ENCODE measurements around the gene RAD17. TPM values are rescaled to one million over a fixed set of nuclear protein-coding genes. Genes with fewer than 3 reads are reported as not detected.
"Not testable (repeated sequence)": the region's sequence is repeated elsewhere in the genome, so short reads cannot be mapped to it uniquely, and the experiment has no call there.

Gene RAD17
- total RNA-seq, 1 donor from 2014 or later, result 26.8 TPM

DNA sequence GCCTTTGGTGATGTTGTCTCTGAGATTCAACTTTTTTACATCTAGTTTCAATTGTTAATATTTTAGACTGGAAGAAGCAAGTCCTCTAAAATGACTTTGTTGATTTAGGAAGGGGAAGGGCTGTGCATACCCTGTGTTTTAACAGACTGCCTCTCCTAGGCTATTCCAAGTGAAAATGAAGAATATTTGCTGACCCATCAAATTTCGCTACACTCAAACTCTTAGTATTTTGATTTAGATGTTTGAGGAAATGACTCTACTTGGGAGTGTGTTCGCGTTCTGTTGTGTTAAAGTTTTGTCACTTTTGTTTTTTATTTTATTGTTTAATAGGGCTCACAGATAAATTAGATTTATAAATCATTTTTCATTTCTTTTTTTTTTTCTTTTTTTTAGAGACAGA, 48.9 kb downstream of the RAD17 start:
- DNase-seq, result no peak
- intact Hi-C loops (cut with micrococcal nuclease), result loop anchor here (10.0 kb wide), 1 partner anchor 76 kb away; the partner anchor contains the start of gene OCLN
- Mint-ChIP-seq H3K36me3 (ENCODE audit: low read depth) (peaks cover 10% of the 10 kb centered on the region), H3K4me1 (no peaks in the 10 kb centered on the region), H3K9me3 (no peaks in the 10 kb centered on the region), H3K4me3 (no peak overlapping the region), H3K27ac (no peak overlapping the region), H3K27me3 (peaks cover 2% of the 10 kb centered on the region)

DNA sequence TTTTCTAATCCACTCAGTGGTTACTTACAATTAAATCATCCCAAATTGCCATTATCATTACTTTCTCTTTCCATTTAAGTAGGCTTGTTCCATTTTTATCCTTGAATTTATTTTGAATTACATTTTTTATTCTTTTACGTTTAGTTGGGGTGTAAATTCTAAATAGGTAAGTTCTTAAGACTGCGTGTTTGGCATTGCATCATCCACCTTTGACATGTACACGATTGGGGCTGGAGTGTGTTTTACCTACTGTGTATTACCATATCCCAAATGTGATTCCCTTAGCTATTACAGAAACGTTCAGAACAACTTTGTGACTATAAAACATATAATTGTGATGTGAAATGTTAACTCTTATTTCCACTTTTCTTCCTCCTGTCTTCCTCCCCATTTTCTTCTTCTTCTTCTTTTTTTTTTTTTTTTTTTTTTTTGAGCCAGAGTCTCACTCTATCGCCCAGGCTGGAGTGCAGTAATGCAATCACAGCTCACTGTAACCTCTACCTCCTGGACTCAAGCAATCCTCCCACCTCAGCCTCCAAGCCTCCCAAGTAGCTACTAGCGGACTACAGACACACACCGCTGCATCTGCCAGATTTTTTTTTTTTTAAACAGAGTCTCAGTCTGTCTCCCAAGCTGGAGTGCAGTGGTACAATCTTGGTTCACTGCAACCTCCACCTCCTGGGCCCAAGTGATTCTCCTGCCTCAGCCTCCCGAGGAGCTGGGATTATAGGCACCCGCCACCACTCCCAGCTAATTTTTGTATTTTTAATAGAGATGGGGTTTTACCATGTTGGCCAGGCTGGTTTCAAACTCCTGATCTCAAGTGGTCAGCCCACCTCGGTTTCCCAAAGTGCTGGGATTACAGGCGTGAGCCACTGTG, 62.0 kb downstream of the RAD17 start:
- intact Hi-C loops (cut with micrococcal nuclease), result no loop called here
- no peaks in the 10 kb centered on the region for H3K9me3 Mint-ChIP-seq
- no peak overlapping the region for H3K27ac Mint-ChIP-seq
- H3K4me3 Mint-ChIP-seq, result no peak overlapping the region
- H3K36me3 Mint-ChIP-seq (ENCODE audit: low read depth), result no peaks in the 10 kb centered on the region
- DNase-seq, result no peak
- H3K4me1 Mint-ChIP-seq, result no peaks in the 10 kb centered on the region
- no peaks in the 10 kb centered on the region for H3K27me3 Mint-ChIP-seq

DNA sequence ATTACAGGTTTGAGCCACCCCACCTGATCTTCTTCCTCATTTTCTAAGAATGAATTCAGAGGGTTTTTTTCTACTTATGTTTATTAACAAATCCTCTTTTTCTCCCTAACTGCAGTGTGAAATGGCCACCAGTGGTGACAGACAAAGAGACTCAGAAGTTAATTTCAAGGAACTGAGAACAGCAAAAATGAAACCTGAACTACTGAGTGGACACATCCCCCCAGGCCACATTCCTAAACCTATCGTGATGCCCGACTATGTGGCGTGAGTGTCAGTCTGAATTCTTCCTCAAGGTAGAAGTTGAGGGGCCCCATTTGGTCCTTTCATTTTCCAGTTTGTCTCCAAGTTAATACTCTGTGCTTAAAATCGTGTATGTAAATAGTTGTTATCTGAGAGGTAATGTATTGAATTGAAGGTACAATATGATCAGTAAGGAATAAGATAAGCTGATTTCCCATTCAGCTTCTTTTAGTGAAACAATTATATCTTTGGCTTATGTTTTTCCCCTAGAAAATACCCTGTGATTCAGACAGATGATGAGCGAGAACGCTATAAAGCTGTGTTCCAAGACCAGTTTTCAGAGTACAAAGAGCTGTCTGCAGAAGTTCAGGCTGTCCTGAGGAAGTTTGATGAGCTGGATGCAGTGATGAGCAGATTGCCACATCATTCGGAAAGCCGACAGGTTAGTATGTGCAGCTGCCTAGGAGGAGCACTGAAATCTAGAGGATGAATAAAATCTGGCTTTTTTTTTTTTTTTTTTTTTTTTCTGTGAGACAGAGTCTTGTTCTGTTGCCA, 63.0 kb downstream of the RAD17 start:
- Mint-ChIP-seq H3K9me3 (no peaks in the 10 kb centered on the region), H3K27me3 (no peaks in the 10 kb centered on the region), H3K4me1 (no peaks in the 10 kb centered on the region), H3K27ac (no peak overlapping the region), H3K4me3 (no peak overlapping the region), H3K36me3 (ENCODE audit: low read depth) (no peaks in the 10 kb centered on the region)
- intact Hi-C loops (cut with micrococcal nuclease), result no loop called here
- no peak for DNase-seq

DNA sequence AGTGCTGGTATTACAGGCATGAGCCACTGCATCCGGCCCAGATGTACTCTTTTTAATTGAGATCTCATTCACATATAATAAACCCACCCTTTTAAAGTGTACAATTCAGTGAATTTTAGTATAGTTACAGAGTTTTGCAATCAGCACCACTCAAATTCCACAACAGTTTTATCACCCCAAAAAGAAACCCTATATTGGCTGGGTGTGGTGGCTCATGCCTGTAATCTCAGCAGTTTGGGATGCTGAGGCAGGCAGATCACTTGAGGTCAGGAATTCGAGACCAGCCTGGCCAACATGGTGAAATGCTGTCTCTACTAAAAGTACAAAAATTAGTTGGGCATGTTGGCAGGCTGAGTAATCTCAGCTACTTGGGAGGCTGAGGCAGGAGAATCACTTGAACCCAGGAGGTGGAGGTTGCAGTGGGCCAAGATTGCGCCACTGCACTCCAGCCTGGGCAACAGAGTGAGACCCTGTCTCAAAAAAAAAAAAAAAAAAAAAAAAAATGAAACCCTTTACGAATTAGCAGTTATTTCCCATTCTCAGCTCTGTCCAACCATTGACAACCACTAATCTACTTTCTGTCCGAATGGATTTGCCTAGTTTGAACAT, 65.8 kb downstream of the RAD17 start:
- H3K27ac Mint-ChIP-seq; intact Hi-C loops (cut with micrococcal nuclease); H3K4me1 Mint-ChIP-seq: not testable (repeated sequence)

DNA sequence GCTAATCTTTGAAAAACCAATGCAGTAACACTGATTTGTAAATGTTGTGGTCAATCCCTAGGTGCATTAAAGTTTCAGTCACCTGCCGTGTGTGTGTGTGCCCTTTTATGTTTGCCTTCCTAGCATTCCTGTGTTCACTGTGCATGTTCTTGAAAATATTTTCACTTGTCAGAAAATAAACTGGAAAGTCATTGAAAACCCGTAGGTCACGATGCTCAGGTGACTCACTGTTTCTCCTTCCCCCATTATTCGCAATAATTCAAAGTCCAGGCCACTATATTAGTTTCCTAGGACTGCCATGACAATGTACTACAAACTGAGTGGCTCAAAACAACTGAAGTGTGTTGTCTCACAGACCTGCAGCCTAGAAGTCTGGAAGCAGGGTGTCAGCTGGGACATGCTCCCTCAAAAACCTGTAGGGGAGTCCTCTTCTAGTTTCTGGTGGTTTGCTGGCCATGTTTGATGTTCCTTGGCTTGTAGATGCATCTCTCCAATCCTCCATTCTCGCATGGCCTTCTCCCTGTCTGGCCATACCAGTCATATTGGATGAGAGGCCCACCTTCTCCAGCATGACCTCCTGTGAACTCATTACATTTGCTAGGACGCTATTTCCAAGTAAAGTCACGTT, 74.6 kb downstream of the RAD17 start:
- no peak overlapping the region for H3K27ac Mint-ChIP-seq
- no peaks in the 10 kb centered on the region for H3K4me1 Mint-ChIP-seq
- no peaks in the 10 kb centered on the region for H3K9me3 Mint-ChIP-seq
- DNase-seq, result no peak
- H3K27me3 Mint-ChIP-seq, result no peaks in the 10 kb centered on the region
- no peak overlapping the region for H3K4me3 Mint-ChIP-seq
- intact Hi-C loops (cut with micrococcal nuclease), result no loop called here
- no peaks in the 10 kb centered on the region for H3K36me3 Mint-ChIP-seq (ENCODE audit: low read depth)

More for the DNA sequence above, 65.8 kb downstream of the RAD17 start:
- H3K9me3 Mint-ChIP-seq; H3K4me3 Mint-ChIP-seq; H3K36me3 Mint-ChIP-seq (ENCODE audit: low read depth); H3K27me3 Mint-ChIP-seq; DNase-seq: not testable (repeated sequence)

DNA sequence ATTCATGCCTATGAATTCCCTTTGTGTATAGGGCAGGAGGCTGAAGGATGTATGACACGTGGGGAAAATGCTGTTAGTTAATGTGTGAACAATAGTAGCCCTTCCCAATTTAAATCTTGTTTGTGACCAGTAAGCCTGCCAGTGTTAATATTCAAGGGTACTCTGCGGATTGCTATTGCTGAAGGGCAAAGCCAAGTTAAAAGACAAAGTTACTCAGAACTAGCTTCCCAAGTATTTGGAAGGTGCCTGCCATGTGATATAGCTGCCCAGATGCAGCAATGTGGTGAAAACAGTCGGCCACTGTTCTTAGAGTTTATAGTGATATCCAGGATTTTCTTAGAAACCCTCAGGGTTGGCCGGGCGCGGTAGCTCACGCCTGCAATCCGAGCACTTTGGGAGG, 79.9 kb downstream of the RAD17 start:
- H3K4me1 Mint-ChIP-seq, result no peaks in the 10 kb centered on the region
- peaks cover 2% of the 10 kb centered on the region for H3K27me3 Mint-ChIP-seq
- no peak for DNase-seq
- H3K36me3 Mint-ChIP-seq (ENCODE audit: low read depth), result no peaks in the 10 kb centered on the region
- intact Hi-C loops (cut with micrococcal nuclease), result no loop called here
- H3K27ac Mint-ChIP-seq, result no peak overlapping the region
- H3K4me3 Mint-ChIP-seq, result no peak overlapping the region
- no peaks in the 10 kb centered on the region for H3K9me3 Mint-ChIP-seq

DNA sequence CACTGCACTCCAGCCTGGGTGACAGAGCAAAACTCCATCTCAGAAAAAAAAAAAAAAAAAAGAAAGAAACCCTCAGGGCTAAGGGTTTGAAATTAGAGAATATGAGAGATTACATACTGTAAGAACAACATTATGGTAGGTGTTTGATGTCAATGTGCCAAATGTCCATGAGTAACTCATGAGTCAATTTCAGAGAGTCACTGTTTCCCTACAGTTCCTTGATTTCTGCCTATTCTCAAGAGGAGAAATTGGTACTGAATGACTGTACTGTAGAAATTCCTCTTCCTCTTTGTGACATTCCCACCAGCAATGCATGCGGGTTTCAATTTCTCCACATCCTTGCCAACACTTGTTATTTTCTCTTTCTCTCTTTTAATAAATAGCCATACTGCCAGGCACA, 80.5 kb downstream of the RAD17 start:
- no peaks in the 10 kb centered on the region for H3K4me1 Mint-ChIP-seq
- no peaks in the 10 kb centered on the region for H3K9me3 Mint-ChIP-seq
- no peaks in the 10 kb centered on the region for H3K36me3 Mint-ChIP-seq (ENCODE audit: low read depth)
- H3K4me3 Mint-ChIP-seq, result no peak overlapping the region
- no peak for DNase-seq
- H3K27me3 Mint-ChIP-seq, result peaks cover 2% of the 10 kb centered on the region
- no peak overlapping the region for H3K27ac Mint-ChIP-seq
- intact Hi-C loops (cut with micrococcal nuclease), result no loop called here

DNA sequence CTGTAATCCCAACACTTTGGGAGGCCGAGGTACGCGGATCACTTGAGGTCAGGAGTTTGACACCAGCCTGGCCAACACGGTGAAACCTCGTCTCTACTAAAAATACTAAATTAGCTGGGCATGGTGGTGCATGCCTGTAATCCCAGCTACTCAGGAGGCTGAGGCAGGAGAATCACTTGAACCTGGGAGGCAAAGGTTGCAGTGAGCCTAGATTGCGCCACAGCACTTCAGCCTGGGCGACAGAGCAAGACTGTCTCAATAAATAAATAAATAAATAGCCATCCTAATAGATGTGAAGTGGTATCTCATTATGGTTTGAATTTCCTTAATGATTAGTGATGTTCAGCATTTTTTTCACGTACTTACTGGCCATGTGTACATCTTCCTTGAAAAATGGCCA, 80.9 kb downstream of the RAD17 start:
- intact Hi-C loops (cut with micrococcal nuclease); H3K27me3 Mint-ChIP-seq; H3K36me3 Mint-ChIP-seq (ENCODE audit: low read depth); H3K27ac Mint-ChIP-seq; DNase-seq; H3K9me3 Mint-ChIP-seq; H3K4me1 Mint-ChIP-seq; H3K4me3 Mint-ChIP-seq: not testable (repeated sequence)

DNA sequence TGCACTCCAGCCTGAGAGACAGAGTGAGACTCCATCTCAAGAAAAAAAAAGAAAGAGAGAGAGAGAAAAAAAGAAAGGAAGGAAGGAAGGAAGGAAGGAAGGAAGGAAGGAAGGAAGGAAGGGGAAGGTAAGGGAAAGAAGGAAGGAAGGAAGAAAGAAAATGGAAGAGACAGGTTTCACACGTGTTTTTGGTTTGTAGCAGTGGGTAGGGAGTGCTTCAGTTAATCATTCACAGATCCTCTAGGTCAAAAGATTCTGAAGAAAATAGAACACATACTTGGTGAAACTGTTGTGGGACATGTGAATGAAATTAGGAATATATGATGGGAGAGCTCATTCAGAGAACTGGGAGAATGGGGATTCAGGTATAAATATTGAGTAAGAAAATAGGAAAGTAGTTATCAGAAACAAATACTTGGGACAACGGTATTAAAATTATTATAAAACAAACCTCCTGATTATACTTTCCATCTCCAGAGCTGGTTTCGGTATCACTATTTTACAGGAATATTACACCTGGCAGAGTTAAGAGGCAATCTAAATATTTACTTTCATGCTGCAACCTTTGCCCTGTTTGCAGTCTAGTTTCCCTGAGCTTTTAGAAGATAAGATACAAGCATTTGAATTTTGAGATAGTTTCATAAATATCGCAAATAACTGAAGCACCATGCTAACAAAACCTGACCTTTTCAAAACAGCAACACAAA, 82.5 kb downstream of the RAD17 start:
- intact Hi-C loops (cut with micrococcal nuclease), result no loop called here
- no peak for DNase-seq
- peaks cover 2% of the 10 kb centered on the region for H3K27me3 Mint-ChIP-seq
- H3K4me1 Mint-ChIP-seq, result no peaks in the 10 kb centered on the region
- H3K9me3 Mint-ChIP-seq, result no peaks in the 10 kb centered on the region
- no peaks in the 10 kb centered on the region for H3K36me3 Mint-ChIP-seq (ENCODE audit: low read depth)
- H3K27ac Mint-ChIP-seq, result no peak overlapping the region
- H3K4me3 Mint-ChIP-seq, result no peak overlapping the region

DNA sequence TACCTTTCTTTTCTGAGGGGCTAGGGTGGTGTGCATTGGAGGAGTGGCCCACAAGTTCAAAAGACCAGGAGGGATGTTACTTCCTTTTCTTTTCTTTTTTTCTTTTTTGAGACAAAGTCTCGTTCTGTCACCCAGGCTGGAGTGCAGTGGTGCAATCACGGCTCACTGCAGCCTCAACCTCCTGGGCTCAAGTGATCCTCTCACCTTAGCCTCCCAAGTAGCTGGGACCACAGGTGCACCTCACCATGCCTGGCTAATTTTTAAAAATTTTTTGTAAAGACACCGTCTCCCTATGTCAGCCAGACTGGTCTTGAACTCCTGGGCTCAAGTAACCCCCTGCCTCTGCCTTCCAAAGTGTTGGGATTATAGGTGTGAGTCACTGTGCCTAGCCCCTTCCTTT, 83.9 kb downstream of the RAD17 start:
- H3K4me3 Mint-ChIP-seq, result not testable (repeated sequence)

DNA sequence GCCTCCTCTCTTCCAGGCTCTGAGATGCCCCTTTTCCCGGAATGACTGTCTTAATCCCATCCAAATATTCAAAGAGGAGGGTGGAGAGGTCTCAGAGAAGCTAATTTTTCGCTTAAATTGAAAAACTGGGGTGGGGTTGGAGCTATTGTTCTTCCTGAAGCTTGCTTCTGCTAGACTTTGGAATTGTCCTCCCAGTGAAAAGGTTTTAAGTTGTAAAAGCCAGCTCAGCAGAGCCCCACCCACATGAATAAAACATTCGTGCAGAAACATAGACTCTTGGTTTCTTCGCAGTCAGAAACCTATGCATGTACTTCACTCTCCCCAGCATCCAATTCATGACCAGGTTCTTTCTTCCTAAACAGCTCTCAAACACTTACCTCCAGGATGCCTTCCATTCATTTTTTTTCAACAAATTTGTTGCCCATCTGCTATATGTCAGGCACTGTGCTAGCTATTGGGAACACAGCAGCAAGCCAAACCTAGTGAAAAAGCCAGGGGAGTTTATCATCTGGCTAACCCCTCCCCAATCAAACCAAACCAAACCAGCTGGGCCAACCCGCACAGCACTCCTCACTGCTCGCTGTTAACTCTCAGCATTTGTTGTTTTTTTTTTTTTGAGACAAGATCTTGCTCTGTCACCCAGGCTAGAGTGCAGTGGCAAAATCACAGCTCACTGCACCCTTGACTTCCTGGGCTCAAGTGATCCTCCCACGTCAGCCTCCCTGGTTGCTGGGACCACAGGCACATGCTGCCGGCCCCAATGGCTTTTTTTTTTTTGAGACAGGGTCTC, 85.0 kb downstream of the RAD17 start:
- intact Hi-C loops (cut with micrococcal nuclease), result no loop called here
- no peak overlapping the region for H3K4me3 Mint-ChIP-seq
- no peak for DNase-seq
- no peaks in the 10 kb centered on the region for H3K36me3 Mint-ChIP-seq (ENCODE audit: low read depth)
- H3K9me3 Mint-ChIP-seq, result no peaks in the 10 kb centered on the region
- peaks cover 2% of the 10 kb centered on the region for H3K27me3 Mint-ChIP-seq
- H3K4me1 Mint-ChIP-seq, result no peaks in the 10 kb centered on the region
- H3K27ac Mint-ChIP-seq, result no peak overlapping the region

More for the DNA sequence above, 83.9 kb downstream of the RAD17 start:
- H3K27ac Mint-ChIP-seq; H3K27me3 Mint-ChIP-seq; DNase-seq; H3K36me3 Mint-ChIP-seq (ENCODE audit: low read depth); H3K4me1 Mint-ChIP-seq; intact Hi-C loops (cut with micrococcal nuclease); H3K9me3 Mint-ChIP-seq: not testable (repeated sequence)

DNA sequence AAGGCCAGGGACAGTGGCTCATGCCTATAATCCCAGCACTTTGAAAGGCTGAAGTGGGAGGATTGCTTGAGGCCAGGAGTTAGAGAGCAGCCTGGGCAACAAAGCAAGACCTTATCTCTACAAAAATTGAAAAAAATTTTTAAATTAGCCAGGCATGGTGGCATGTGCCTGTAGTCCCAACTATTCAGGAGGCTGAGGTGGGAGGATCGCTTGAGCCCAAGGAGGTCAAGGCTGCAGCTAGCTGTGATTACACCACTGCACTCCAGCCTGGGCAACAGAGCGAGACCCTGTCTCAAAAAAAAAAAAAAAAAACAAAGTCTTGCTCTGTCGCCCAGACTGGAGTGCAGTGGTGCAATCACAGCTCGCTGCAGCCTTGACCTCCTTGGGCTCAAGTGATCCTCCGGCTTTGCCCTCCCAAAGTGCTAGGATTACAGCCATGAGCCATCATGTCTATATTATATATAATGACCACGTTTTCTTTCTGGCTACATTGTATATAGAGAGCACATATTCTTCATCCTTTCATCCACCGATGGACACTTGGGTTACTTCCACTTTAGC, 85.9 kb downstream of the RAD17 start:
- intact Hi-C loops (cut with micrococcal nuclease); H3K36me3 Mint-ChIP-seq (ENCODE audit: low read depth); DNase-seq; H3K27me3 Mint-ChIP-seq; H3K4me3 Mint-ChIP-seq; H3K27ac Mint-ChIP-seq; H3K4me1 Mint-ChIP-seq; H3K9me3 Mint-ChIP-seq: not testable (repeated sequence)
